Naive thymus-derived CD4-positive, alpha-beta T cell (primary cell): ENCODE data around the gene APBA2. TPM values are rescaled to one million over a fixed set of nuclear protein-coding genes. Genes with fewer than 3 reads are reported as not detected.

Source experiments
- ATAC-seq: fragments of 150-1000 bp; cut with Tn5 transposase; 2 replicates; pipeline ENCODE4 v1.10.0; 2021; ENCODE audit warnings: mild to moderate bottlenecking, moderate library complexity
- CTCF ChIA-PET: fragments of 350-600 bp; sonication (Branson Sonifier 250); formaldehyde crosslinking; loops from one replicate; lab custom pipeline; 2021; ENCODE audit warnings: antibody characterized with exemption; lab: Charles Lee
- POLR2A ChIA-PET: fragments of 350-600 bp; sonication (Branson Sonifier 250); formaldehyde crosslinking; loops from one replicate; lab custom pipeline; 2021; ENCODE audit warnings: antibody characterized with exemption, inconsistent platforms; lab: Charles Lee
- DNase-seq, 9 donors: peaks; one replicate each; pipeline versions ENCODE4 v3.0.0 to v3.0.0-alpha.2; 2020 to 2022; ENCODE audit warnings: mixed read lengths in 1 of 9
- H3K27ac ChIP-seq: one replicate; pipeline ENCODE4 v1.7.0; 2013; ENCODE audit warnings: mild to moderate bottlenecking, low read depth, low read length, moderate library complexity
- H3K27me3 ChIP-seq, 2 donors: one replicate each; pipeline ENCODE4 v1.7.0; 2013; ENCODE audit warnings: low read length in 2 of 2, mild to moderate bottlenecking in 2 of 2, moderate library complexity in 2 of 2; ENCODE audit not compliant: control insufficient read depth in 2 of 2, insufficient read depth in 2 of 2
- H3K36me3 ChIP-seq, 3 experiments: 1 replicate in 2 of 3; 2 replicates in 1 of 3; pipeline ENCODE4 v1.7.0; 2013; ENCODE audit warnings: low read length in 3 of 3, mild to moderate bottlenecking in 3 of 3, moderate library complexity in 1 of 3; ENCODE audit not compliant: insufficient read depth in 3 of 3, control insufficient read depth in 2 of 3
- H3K4me1 ChIP-seq, 2 donors: one replicate each; pipeline ENCODE4 v1.7.0; 2013; ENCODE audit warnings: low read length in 2 of 2, mild to moderate bottlenecking in 2 of 2, moderate library complexity in 1 of 2; ENCODE audit not compliant: control insufficient read depth in 2 of 2, insufficient read depth in 2 of 2
- H3K4me3 ChIP-seq: 2 replicates; pipeline ENCODE4 v1.7.0; 2013; ENCODE audit warnings: mild to moderate bottlenecking, low read length
- H3K9me3 ChIP-seq, 3 experiments: 1 replicate in 2 of 3; 2 replicates in 1 of 3; pipeline ENCODE4 v1.7.0; 2013; ENCODE audit warnings: low read length in 3 of 3; ENCODE audit not compliant: control insufficient read depth in 2 of 3
- H3K27ac Mint-ChIP-seq, 9 donors: one replicate each; pipeline ENCODE4 v1.8.0; 2020 to 2022; ENCODE audit warnings: mixed read lengths in 9 of 9, mild to moderate bottlenecking in 8 of 9, moderate library complexity in 5 of 9, inconsistent platforms in 2 of 9
- H3K27me3 Mint-ChIP-seq, 5 donors: one replicate each; pipeline ENCODE4 v1.8.0; 2021 to 2022; ENCODE audit warnings: mixed read lengths in 5 of 5, mild to moderate bottlenecking in 1 of 5
- H3K36me3 Mint-ChIP-seq, 5 donors: one replicate each; pipeline ENCODE4 v1.8.0; 2020 to 2022; ENCODE audit warnings: mixed read lengths in 5 of 5, mild to moderate bottlenecking in 3 of 5, inconsistent platforms in 1 of 5
- H3K4me1 Mint-ChIP-seq, 7 donors: one replicate each; pipeline ENCODE4 v1.8.0; 2020 to 2022; ENCODE audit warnings: mixed read lengths in 7 of 7, mild to moderate bottlenecking in 3 of 7, inconsistent platforms in 1 of 7
- H3K4me3 Mint-ChIP-seq, 10 donors: one replicate each; pipeline ENCODE4 v1.8.0; 2020 to 2022; ENCODE audit warnings: mild to moderate bottlenecking in 10 of 10, mixed read lengths in 10 of 10, moderate library complexity in 6 of 10, inconsistent platforms in 2 of 10
- H3K9me3 Mint-ChIP-seq, 11 donors: one replicate each; pipeline ENCODE4 v1.8.0; 2020 to 2022; ENCODE audit warnings: mixed read lengths in 11 of 11, mild to moderate bottlenecking in 4 of 11, inconsistent platforms in 1 of 11, moderate library complexity in 1 of 11
- intact Hi-C, 2 donors: fragments of 100-400 bp; cut with micrococcal nuclease; formaldehyde crosslinking; loops; one replicate each; pipeline ENCODE4 v1.15.1; 2023
- polyA plus RNA-seq, 2 donors: library from polyadenylated mRNA; unstranded; fragments of 300-500 nt; fragmentation: Illumina TruSeq; gene quantifications; one replicate each; pipeline ENCODE4 v1.2.3, GENCODE V29; 2021
- total RNA-seq, 6 experiments: library from RNA in 5 of 6; stranded (reverse) in 5 of 6; gene quantifications; 1 replicate in 5 of 6; 2 replicates in 1 of 6; pipeline ENCODE4 v1.2.3 and lab custom pipeline; 2021 to 2026

APBA2 gene
- total and polyA plus RNA-seq, 7 experiments from 2014 or later = 7.7 to 139 (median 110) TPM

- DNase-seq = no peak
- H3K4me3 Mint-ChIP-seq = no peak overlapping the region
Observed at GRCh38 chr15:29072444-29072843, 186.7 kb downstream of the APBA2 start.

GRCh38 chr15:29074045-29074444 is 188.3 kb downstream of the APBA2 start:
- intact Hi-C loops = no loop called here
- POLR2A ChIA-PET = interaction anchor here (0.8 kb wide), 1 partner anchor 15 kb away, joined by 3 read pairs; no protein-coding TSS in a partner anchor
- DNase-seq (no peak), ATAC-seq (no peak)
- H3K9me3 ChIP-seq = no peaks in the 10 kb centered on the region
- peaks cover 0 to 14% (median 5%) of the 10 kb centered on the region in 7 donors for H3K4me1 Mint-ChIP-seq
- H3K4me1 ChIP-seq = no peaks in the 10 kb centered on the region
- peaks cover 0 to 61% (median 26%) of the 10 kb centered on the region in 5 donors for H3K36me3 Mint-ChIP-seq
- H3K27me3 Mint-ChIP-seq = no peaks in the 10 kb centered on the region
- CTCF ChIA-PET = no interaction called here
- no peak overlapping the region for H3K27ac Mint-ChIP-seq
- no peak overlapping the region for H3K4me3 Mint-ChIP-seq
- peaks cover 0 to 4% (median 0%) of the 10 kb centered on the region in 11 donors for H3K9me3 Mint-ChIP-seq
- no peak overlapping the region for H3K27ac ChIP-seq
- H3K36me3 ChIP-seq = peaks cover 0 to 44% (median 0%) of the 10 kb centered on the region in 3 experiments
- no peak overlapping the region for H3K4me3 ChIP-seq
- H3K27me3 ChIP-seq = no peaks in the 10 kb centered on the region

More at GRCh38 chr15:29072444-29072843, 186.7 kb downstream of the APBA2 start:
- H3K4me1 ChIP-seq = no peaks in the 10 kb centered on the region
- intact Hi-C loops = no loop called here
- no peak overlapping the region for H3K27ac ChIP-seq
- no peak overlapping the region for H3K4me3 ChIP-seq
- no peaks in the 10 kb centered on the region for H3K27me3 Mint-ChIP-seq
- H3K4me1 Mint-ChIP-seq = peaks cover 0 to 17% (median 9%) of the 10 kb centered on the region in 7 donors
- POLR2A ChIA-PET = no interaction called here
- peaks cover 0 to 61% (median 34%) of the 10 kb centered on the region in 5 donors for H3K36me3 Mint-ChIP-seq
- peak overlapping the region in 2 of 9 donors; percentile 8 to 38 for H3K27ac Mint-ChIP-seq
- no peaks in the 10 kb centered on the region for H3K27me3 ChIP-seq
- H3K36me3 ChIP-seq = peaks cover 0 to 40% (median 0%) of the 10 kb centered on the region in 3 experiments
- no peaks in the 10 kb centered on the region for H3K9me3 ChIP-seq
- no peak for ATAC-seq
- peaks cover 0 to 9% (median 0%) of the 10 kb centered on the region in 11 donors for H3K9me3 Mint-ChIP-seq
- CTCF ChIA-PET = no interaction called here

- DNase-seq (no peak), ATAC-seq (no peak)
- Histone ChIP-seq H3K27ac (no peak overlapping the region), H3K4me1 (no peaks in the 10 kb centered on the region), H3K4me3 (no peak overlapping the region), H3K9me3 (no peaks in the 10 kb centered on the region), H3K36me3 (peaks cover 0 to 61% (median 0%) of the 10 kb centered on the region in 3 experiments), H3K27me3 (no peaks in the 10 kb centered on the region)
- Mint-ChIP-seq H3K36me3 (peaks cover 0 to 76% (median 30%) of the 10 kb centered on the region in 5 donors), H3K9me3 (no peaks in the 10 kb centered on the region), H3K4me1 (peaks cover 0 to 7% (median 0%) of the 10 kb centered on the region in 7 donors), H3K27me3 (no peaks in the 10 kb centered on the region), H3K27ac (no peak overlapping the region), H3K4me3 (no peak overlapping the region)
- ChIA-PET POLR2A (no interaction called here), CTCF (no interaction called here)
- intact Hi-C loops = no loop called here
Observed at GRCh38 chr15:29078541-29078940, 192.8 kb downstream of the APBA2 start.

DNA sequence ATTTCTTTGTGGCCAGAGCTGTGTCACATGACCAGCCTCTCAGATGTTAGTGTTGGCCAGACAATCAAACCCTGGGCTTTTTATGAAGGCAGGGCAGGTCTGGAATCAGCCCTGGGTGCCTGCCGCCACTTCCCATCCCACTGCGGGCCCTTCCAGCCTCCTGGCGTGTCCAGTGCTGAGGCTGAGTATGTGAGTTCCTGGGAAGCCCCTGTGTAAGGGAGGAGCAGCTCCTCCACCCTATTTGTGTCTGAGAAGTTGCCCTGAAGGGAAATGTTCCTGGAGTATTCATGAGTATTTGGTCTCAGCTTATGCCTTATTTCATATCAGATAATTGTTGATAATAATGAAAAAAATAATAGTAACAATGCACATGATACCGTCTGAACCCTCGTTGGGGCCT is 193.7 kb downstream of the APBA2 start:
- Histone ChIP-seq H3K4me3 (no peak overlapping the region), H3K9me3 (no peaks in the 10 kb centered on the region), H3K4me1 (no peaks in the 10 kb centered on the region), H3K36me3 (peaks cover 0 to 61% (median 0%) of the 10 kb centered on the region in 3 experiments), H3K27me3 (no peaks in the 10 kb centered on the region), H3K27ac (no peak overlapping the region)
- peaks cover 0 to 7% (median 0%) of the 10 kb centered on the region in 7 donors for H3K4me1 Mint-ChIP-seq
- POLR2A ChIA-PET = no interaction called here
- no peak overlapping the region for H3K4me3 Mint-ChIP-seq
- DNase-seq (no peak), ATAC-seq (no peak)
- no peak overlapping the region for H3K27ac Mint-ChIP-seq
- intact Hi-C loops = no loop called here
- H3K9me3 Mint-ChIP-seq = no peaks in the 10 kb centered on the region
- H3K27me3 Mint-ChIP-seq = no peaks in the 10 kb centered on the region
- CTCF ChIA-PET = interaction anchor here (1.1 kb wide), 1 partner anchor 21 kb away, joined by 3 read pairs; no protein-coding TSS in a partner anchor
- peaks cover 0 to 80% (median 35%) of the 10 kb centered on the region in 5 donors for H3K36me3 Mint-ChIP-seq

DNA sequence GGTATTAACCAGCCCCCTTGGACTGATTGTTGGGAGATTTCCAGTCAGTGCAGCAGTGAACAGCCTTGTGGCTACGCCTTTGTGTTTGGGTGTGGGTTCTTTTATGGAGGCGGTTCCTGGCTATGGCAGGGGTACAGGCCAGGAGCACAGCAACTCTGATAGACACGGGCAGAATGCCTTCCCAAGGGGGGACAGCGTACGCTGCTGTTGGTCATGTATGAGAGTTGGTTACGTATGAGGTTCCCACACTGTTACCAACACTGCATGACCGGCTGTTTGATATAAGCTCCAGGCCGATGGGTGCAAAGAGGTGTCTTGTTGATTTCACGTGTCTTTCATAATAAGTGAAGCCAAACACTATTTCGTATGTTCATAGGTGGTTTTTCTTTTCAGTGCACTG is 196.0 kb downstream of the APBA2 start:
- POLR2A ChIA-PET = no interaction called here

GRCh38 chr15:29083161-29083560 is 197.4 kb downstream of the APBA2 start:
- ChIA-PET POLR2A (no interaction called here), CTCF (interaction anchor here (1.7 kb wide), 1 partner anchor 209 kb away, joined by 5 read pairs; no protein-coding TSS in a partner anchor)
- Mint-ChIP-seq H3K4me1 (peaks cover 4 to 35% (median 20%) of the 10 kb centered on the region in 7 donors), H3K27me3 (no peaks in the 10 kb centered on the region), H3K4me3 (no peak overlapping the region), H3K36me3 (peaks cover 0 to 59% (median 33%) of the 10 kb centered on the region in 5 donors), H3K9me3 (peaks cover 0 to 3% (median 0%) of the 10 kb centered on the region in 11 donors), H3K27ac (no peak overlapping the region)
- H3K27me3 ChIP-seq = no peaks in the 10 kb centered on the region
- no peak overlapping the region for H3K4me3 ChIP-seq
- no peaks in the 10 kb centered on the region for H3K4me1 ChIP-seq
- no peak for ATAC-seq
- DNase-seq = no peak
- intact Hi-C loops = no loop called here
- H3K36me3 ChIP-seq = peaks cover 0 to 35% (median 0%) of the 10 kb centered on the region in 3 experiments
- H3K27ac ChIP-seq = no peak overlapping the region
- no peaks in the 10 kb centered on the region for H3K9me3 ChIP-seq

More for the DNA sequence above, 196.0 kb downstream of the APBA2 start:
- H3K4me1 Mint-ChIP-seq = peaks cover 0 to 22% (median 7%) of the 10 kb centered on the region in 7 donors
- Histone ChIP-seq H3K9me3 (no peaks in the 10 kb centered on the region), H3K27ac (no peak overlapping the region), H3K4me1 (no peaks in the 10 kb centered on the region), H3K27me3 (no peaks in the 10 kb centered on the region), H3K36me3 (peaks cover 0 to 47% (median 0%) of the 10 kb centered on the region in 3 experiments), H3K4me3 (no peak overlapping the region)
- peaks cover 0 to 69% (median 37%) of the 10 kb centered on the region in 5 donors for H3K36me3 Mint-ChIP-seq
- DNase-seq = no peak
- peaks cover 0 to 3% (median 0%) of the 10 kb centered on the region in 11 donors for H3K9me3 Mint-ChIP-seq
- H3K27ac Mint-ChIP-seq = no peak overlapping the region
- CTCF ChIA-PET = no interaction called here
- H3K27me3 Mint-ChIP-seq = no peaks in the 10 kb centered on the region
- ATAC-seq = no peak
- intact Hi-C loops = no loop called here
- no peak overlapping the region for H3K4me3 Mint-ChIP-seq

- H3K36me3 ChIP-seq = peaks cover 0 to 31% (median 0%) of the 10 kb centered on the region in 3 experiments
- no peak overlapping the region for H3K4me3 Mint-ChIP-seq
- peak overlapping the region in 1 of 9 donors; percentile 17 for H3K27ac Mint-ChIP-seq
- no peaks in the 10 kb centered on the region for H3K27me3 Mint-ChIP-seq
- DNase-seq = no peak
- CTCF ChIA-PET = interaction anchor here (1.7 kb wide), 1 partner anchor 210 kb away, joined by 5 read pairs; no protein-coding TSS in a partner anchor
- H3K4me1 ChIP-seq = peaks cover 0 to 5% of the 10 kb centered on the region in 2 donors
- intact Hi-C loops = no loop called here
- no peak overlapping the region for H3K4me3 ChIP-seq
- H3K27ac ChIP-seq = no peak overlapping the region
- peaks cover 0 to 56% (median 33%) of the 10 kb centered on the region in 5 donors for H3K36me3 Mint-ChIP-seq
- POLR2A ChIA-PET = no interaction called here
- peaks cover 4 to 42% (median 27%) of the 10 kb centered on the region in 7 donors for H3K4me1 Mint-ChIP-seq
- no peaks in the 10 kb centered on the region for H3K27me3 ChIP-seq
- ATAC-seq = no peak
- H3K9me3 ChIP-seq = no peaks in the 10 kb centered on the region
- peaks cover 0 to 3% (median 0%) of the 10 kb centered on the region in 11 donors for H3K9me3 Mint-ChIP-seq
Observed at GRCh38 chr15:29083858-29084257, 198.1 kb downstream of the APBA2 start.
